ENCODE data around the gene GRK3.

- TF ChIP-seq CTCF (conservative IDR thresholded peaks at IDR 0.05; ENCODE audit: low read depth, low read length) (no peak), EZH2 (IDR thresholded peaks at IDR 0.05; ENCODE audit: borderline replicate concordance, low read depth, low read length, poor library complexity, severe bottlenecking) (no peak)
Measured at GRCh38 chr22:25729016-25729995, 164.8 kb downstream of the GRK3 start.

All from A673 (cell line).